ENCODE measurements around the gene CDKL5.

CDKL5 gene

GRCh38 chrX:18491587-18492340 lies 66.4 kb downstream of the CDKL5 start:
- no peak for DNase-seq
- TF ChIP-seq CTCF (IDR thresholded peaks at IDR 0.05), result no peak
- H3K9me3 Mint-ChIP-seq, result peaks cover 45% of the 10 kb centered on the region
- no peak overlapping the region for H3K27ac Mint-ChIP-seq
- H3K36me3 Mint-ChIP-seq (ENCODE audit: low read depth), result no peaks in the 10 kb centered on the region
- H3K4me3 Mint-ChIP-seq, result no peak overlapping the region
- no peaks in the 10 kb centered on the region for H3K27me3 Mint-ChIP-seq (ENCODE audit: low read depth, poor library complexity)
- H3K4me1 Mint-ChIP-seq, result peaks cover 20% of the 10 kb centered on the region

GRCh38 chrX:18534949-18535348 lies 109.5 kb downstream of the CDKL5 start:
- TF ChIP-seq CTCF (IDR thresholded peaks at IDR 0.05), result no peak
- peaks cover 4% of the 10 kb centered on the region for H3K36me3 Mint-ChIP-seq (ENCODE audit: low read depth)
- no peaks in the 10 kb centered on the region for H3K27me3 Mint-ChIP-seq (ENCODE audit: low read depth, poor library complexity)

GRCh38 chrX:18537068-18537467 lies 111.7 kb downstream of the CDKL5 start:
- no peak for DNase-seq
- peaks cover 64% of the 10 kb centered on the region for H3K9me3 Mint-ChIP-seq
- no peaks in the 10 kb centered on the region for H3K27me3 Mint-ChIP-seq (ENCODE audit: low read depth, poor library complexity)
- no peaks in the 10 kb centered on the region for H3K4me1 Mint-ChIP-seq
- no peak overlapping the region for H3K4me3 Mint-ChIP-seq
- H3K27ac Mint-ChIP-seq, result no peak overlapping the region
- peaks cover 4% of the 10 kb centered on the region for H3K36me3 Mint-ChIP-seq (ENCODE audit: low read depth)
- no peak for TF ChIP-seq CTCF (IDR thresholded peaks at IDR 0.05)

More at GRCh38 chrX:18534949-18535348, 109.5 kb downstream of the CDKL5 start:
- Mint-ChIP-seq H3K4me3 (no peak overlapping the region), H3K27ac (no peak overlapping the region), H3K4me1 (no peaks in the 10 kb centered on the region), H3K9me3 (peaks cover 57% of the 10 kb centered on the region)
- DNase-seq, result no peak

- H3K4me3 Mint-ChIP-seq, result no peak overlapping the region
- DNase-seq, result no peak
- H3K36me3 Mint-ChIP-seq (ENCODE audit: low read depth), result peaks cover 4% of the 10 kb centered on the region
- H3K27ac Mint-ChIP-seq, result no peak overlapping the region
- no peak for TF ChIP-seq CTCF (IDR thresholded peaks at IDR 0.05)
- peaks cover 64% of the 10 kb centered on the region for H3K9me3 Mint-ChIP-seq
- no peaks in the 10 kb centered on the region for H3K27me3 Mint-ChIP-seq (ENCODE audit: low read depth, poor library complexity)
- H3K4me1 Mint-ChIP-seq, result no peaks in the 10 kb centered on the region
These were observed 112.1 kb downstream of the CDKL5 start for GRCh38 chrX:18537524-18537923.

GRCh38 chrX:18542131-18542530 lies 116.7 kb downstream of the CDKL5 start:
- TF ChIP-seq CTCF (IDR thresholded peaks at IDR 0.05), result no peak
- Mint-ChIP-seq H3K36me3 (ENCODE audit: low read depth) (peaks cover 4% of the 10 kb centered on the region), H3K9me3 (peaks cover 67% of the 10 kb centered on the region), H3K27me3 (ENCODE audit: low read depth, poor library complexity) (no peaks in the 10 kb centered on the region), H3K27ac (no peak overlapping the region), H3K4me1 (no peaks in the 10 kb centered on the region), H3K4me3 (no peak overlapping the region)
- DNase-seq, result no peak

- Mint-ChIP-seq H3K27ac (no peak overlapping the region), H3K4me1 (no peaks in the 10 kb centered on the region), H3K9me3 (peaks cover 64% of the 10 kb centered on the region), H3K27me3 (ENCODE audit: low read depth, poor library complexity) (no peaks in the 10 kb centered on the region), H3K36me3 (ENCODE audit: low read depth) (peaks cover 4% of the 10 kb centered on the region), H3K4me3 (no peak overlapping the region)
- no peak for DNase-seq
- TF ChIP-seq CTCF (IDR thresholded peaks at IDR 0.05), result no peak
These were observed 117.5 kb downstream of the CDKL5 start for GRCh38 chrX:18542905-18543304.

Measured in nephron progenitor cell (in vitro differentiated cells).